ENCODE results near the gene TMEM204.

DNA sequence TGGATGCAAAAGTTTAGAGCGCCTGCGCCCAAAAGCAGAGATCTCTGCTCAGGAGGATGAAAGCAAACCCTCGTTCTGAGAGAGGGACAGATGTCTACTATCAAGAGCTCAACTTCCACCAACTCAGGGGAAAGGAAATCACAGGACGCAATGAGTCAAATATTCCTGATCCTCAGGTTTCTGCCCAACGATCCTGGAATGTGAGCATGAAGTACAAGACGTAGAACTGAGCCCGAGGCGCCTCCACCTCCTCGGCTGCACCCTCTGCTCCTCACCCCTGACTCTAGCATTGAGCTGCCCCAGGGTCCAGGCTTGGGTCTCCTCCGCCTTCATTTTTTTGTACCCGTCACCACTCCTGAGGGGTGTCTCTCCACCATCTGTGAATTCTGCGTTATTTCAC is 63.0 kb downstream of the TMEM204 start:
- TF ChIP-seq, protein P1, sequence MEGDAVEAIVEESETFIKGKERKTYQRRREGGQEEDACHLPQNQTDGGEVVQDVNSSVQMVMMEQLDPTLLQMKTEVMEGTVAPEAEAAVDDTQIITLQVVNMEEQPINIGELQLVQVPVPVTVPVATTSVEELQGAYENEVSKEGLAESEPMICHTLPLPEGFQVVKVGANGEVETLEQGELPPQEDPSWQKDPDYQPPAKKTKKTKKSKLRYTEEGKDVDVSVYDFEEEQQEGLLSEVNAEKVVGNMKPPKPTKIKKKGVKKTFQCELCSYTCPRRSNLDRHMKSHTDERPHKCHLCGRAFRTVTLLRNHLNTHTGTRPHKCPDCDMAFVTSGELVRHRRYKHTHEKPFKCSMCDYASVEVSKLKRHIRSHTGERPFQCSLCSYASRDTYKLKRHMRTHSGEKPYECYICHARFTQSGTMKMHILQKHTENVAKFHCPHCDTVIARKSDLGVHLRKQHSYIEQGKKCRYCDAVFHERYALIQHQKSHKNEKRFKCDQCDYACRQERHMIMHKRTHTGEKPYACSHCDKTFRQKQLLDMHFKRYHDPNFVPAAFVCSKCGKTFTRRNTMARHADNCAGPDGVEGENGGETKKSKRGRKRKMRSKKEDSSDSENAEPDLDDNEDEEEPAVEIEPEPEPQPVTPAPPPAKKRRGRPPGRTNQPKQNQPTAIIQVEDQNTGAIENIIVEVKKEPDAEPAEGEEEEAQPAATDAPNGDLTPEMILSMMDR (IDR thresholded peaks at IDR 0.05), result no peak
- no peak for TF ChIP-seq EP300 (IDR thresholded peaks at IDR 0.05)
